Measurements from ENCODE around the gene THAP9.

THAP9 gene

GRCh38 chr4:82919386-82919785, 18.9 kb downstream of the THAP9 start:
- no peak overlapping the region for H3K4me3 ChIP-seq (ENCODE audit: low read length)
- DNase-seq (ENCODE audit: low read depth) = no peak
- no peaks in the 10 kb centered on the region for H3K27me3 ChIP-seq (replicated peaks; ENCODE audit: control insufficient read depth, insufficient read depth, low read length)

GRCh38 chr4:82921795-82922194, 21.3 kb downstream of the THAP9 start:
- H3K9ac ChIP-seq (ENCODE audit: low read length) = no peak overlapping the region
- no peak overlapping the region for H3K4me3 ChIP-seq (ENCODE audit: low read length)
- no peak for DNase-seq (ENCODE audit: low read depth)
- peaks cover 9% of the 10 kb centered on the region for H3K36me3 ChIP-seq (ENCODE audit: control insufficient read depth, insufficient read depth, low read length, severe bottlenecking)
- no peaks in the 10 kb centered on the region for H3K9me3 ChIP-seq (ENCODE audit: control insufficient read depth, low read length)
- H3K4me1 ChIP-seq (ENCODE audit: control insufficient read depth, insufficient read depth, low read length) = peaks cover 9% of the 10 kb centered on the region
- H3K27me3 ChIP-seq (replicated peaks; ENCODE audit: control insufficient read depth, insufficient read depth, low read length) = no peaks in the 10 kb centered on the region

More at GRCh38 chr4:82919386-82919785, 18.9 kb downstream of the THAP9 start:
- Histone ChIP-seq H3K4me1 (ENCODE audit: control insufficient read depth, insufficient read depth, low read length) (peaks cover 9% of the 10 kb centered on the region), H3K9ac (ENCODE audit: low read length) (no peak overlapping the region), H3K36me3 (ENCODE audit: control insufficient read depth, insufficient read depth, low read length, severe bottlenecking) (peaks cover 5% of the 10 kb centered on the region), H3K9me3 (ENCODE audit: control insufficient read depth, low read length) (no peaks in the 10 kb centered on the region)

GRCh38 chr4:82930848-82931755, 30.6 kb downstream of the THAP9 start:
- Histone ChIP-seq H3K36me3 (ENCODE audit: control insufficient read depth, insufficient read depth, low read length, severe bottlenecking) (peaks cover 38% of the 10 kb centered on the region), H3K27me3 (replicated peaks; ENCODE audit: control insufficient read depth, insufficient read depth, low read length) (no peaks in the 10 kb centered on the region), H3K9ac (ENCODE audit: low read length) (no peak overlapping the region), H3K9me3 (ENCODE audit: control insufficient read depth, low read length) (no peaks in the 10 kb centered on the region), H3K4me1 (ENCODE audit: control insufficient read depth, insufficient read depth, low read length) (no peaks in the 10 kb centered on the region), H3K4me3 (ENCODE audit: low read length) (no peak overlapping the region)
- no peak for DNase-seq (ENCODE audit: low read depth)

GRCh38 chr4:82934441-82934840, 33.9 kb downstream of the THAP9 start:
- Histone ChIP-seq H3K9ac (ENCODE audit: low read length) (no peak overlapping the region), H3K27me3 (replicated peaks; ENCODE audit: control insufficient read depth, insufficient read depth, low read length) (no peaks in the 10 kb centered on the region), H3K9me3 (ENCODE audit: control insufficient read depth, low read length) (no peaks in the 10 kb centered on the region), H3K4me1 (ENCODE audit: control insufficient read depth, insufficient read depth, low read length) (no peaks in the 10 kb centered on the region), H3K4me3 (ENCODE audit: low read length) (no peak overlapping the region), H3K36me3 (ENCODE audit: control insufficient read depth, insufficient read depth, low read length, severe bottlenecking) (peaks cover 53% of the 10 kb centered on the region)
- no peak for DNase-seq (ENCODE audit: low read depth)

- DNase-seq (ENCODE audit: low read depth) = no peak
- no peak overlapping the region for H3K9ac ChIP-seq (ENCODE audit: low read length)
- H3K9me3 ChIP-seq (ENCODE audit: control insufficient read depth, low read length) = no peaks in the 10 kb centered on the region
- no peaks in the 10 kb centered on the region for H3K4me1 ChIP-seq (ENCODE audit: control insufficient read depth, insufficient read depth, low read length)
- H3K36me3 ChIP-seq (ENCODE audit: control insufficient read depth, insufficient read depth, low read length, severe bottlenecking) = peaks cover 47% of the 10 kb centered on the region
- no peaks in the 10 kb centered on the region for H3K27me3 ChIP-seq (replicated peaks; ENCODE audit: control insufficient read depth, insufficient read depth, low read length)
- H3K4me3 ChIP-seq (ENCODE audit: low read length) = no peak overlapping the region
Observed at GRCh38 chr4:82939414-82939813, 38.9 kb downstream of the THAP9 start.

GRCh38 chr4:82947498-82947897, 47.0 kb downstream of the THAP9 start:
- peaks cover 7% of the 10 kb centered on the region for H3K4me1 ChIP-seq (ENCODE audit: control insufficient read depth, insufficient read depth, low read length)
- peaks cover under 1% of the 10 kb centered on the region for H3K36me3 ChIP-seq (ENCODE audit: control insufficient read depth, insufficient read depth, low read length, severe bottlenecking)
- no peaks in the 10 kb centered on the region for H3K9me3 ChIP-seq (ENCODE audit: control insufficient read depth, low read length)
- no peak for DNase-seq (ENCODE audit: low read depth)
- no peak overlapping the region for H3K9ac ChIP-seq (ENCODE audit: low read length)
- H3K27me3 ChIP-seq (replicated peaks; ENCODE audit: control insufficient read depth, insufficient read depth, low read length) = no peaks in the 10 kb centered on the region
- H3K4me3 ChIP-seq (ENCODE audit: low read length) = no peak overlapping the region

GRCh38 chr4:82948647-82949204, 48.2 kb downstream of the THAP9 start:
- H3K4me3 ChIP-seq (ENCODE audit: low read length) = no peak overlapping the region
- no peak overlapping the region for H3K9ac ChIP-seq (ENCODE audit: low read length)
- peaks cover 7% of the 10 kb centered on the region for H3K4me1 ChIP-seq (ENCODE audit: control insufficient read depth, insufficient read depth, low read length)
- H3K36me3 ChIP-seq (ENCODE audit: control insufficient read depth, insufficient read depth, low read length, severe bottlenecking) = no peaks in the 10 kb centered on the region
- no peaks in the 10 kb centered on the region for H3K27me3 ChIP-seq (replicated peaks; ENCODE audit: control insufficient read depth, insufficient read depth, low read length)
- DNase-seq (ENCODE audit: low read depth) = peak; percentile 11
- no peaks in the 10 kb centered on the region for H3K9me3 ChIP-seq (ENCODE audit: control insufficient read depth, low read length)

- no peaks in the 10 kb centered on the region for H3K27me3 ChIP-seq (replicated peaks; ENCODE audit: control insufficient read depth, insufficient read depth, low read length)
- no peak overlapping the region for H3K4me3 ChIP-seq (ENCODE audit: low read length)
- no peaks in the 10 kb centered on the region for H3K36me3 ChIP-seq (ENCODE audit: control insufficient read depth, insufficient read depth, low read length, severe bottlenecking)
- H3K9ac ChIP-seq (ENCODE audit: low read length) = no peak overlapping the region
- H3K9me3 ChIP-seq (ENCODE audit: control insufficient read depth, low read length) = no peaks in the 10 kb centered on the region
- no peak for DNase-seq (ENCODE audit: low read depth)
- peaks cover 7% of the 10 kb centered on the region for H3K4me1 ChIP-seq (ENCODE audit: control insufficient read depth, insufficient read depth, low read length)
Observed at GRCh38 chr4:82951196-82951595, 50.7 kb downstream of the THAP9 start.

GRCh38 chr4:82954212-82954611, 53.7 kb downstream of the THAP9 start:
- Histone ChIP-seq H3K9me3 (ENCODE audit: control insufficient read depth, low read length) (no peaks in the 10 kb centered on the region), H3K9ac (ENCODE audit: low read length) (no peak overlapping the region), H3K4me1 (ENCODE audit: control insufficient read depth, insufficient read depth, low read length) (no peaks in the 10 kb centered on the region), H3K27me3 (replicated peaks; ENCODE audit: control insufficient read depth, insufficient read depth, low read length) (no peaks in the 10 kb centered on the region), H3K36me3 (ENCODE audit: control insufficient read depth, insufficient read depth, low read length, severe bottlenecking) (no peaks in the 10 kb centered on the region), H3K4me3 (ENCODE audit: low read length) (no peak overlapping the region)
- DNase-seq (ENCODE audit: low read depth) = no peak

- Histone ChIP-seq H3K27me3 (replicated peaks; ENCODE audit: control insufficient read depth, insufficient read depth, low read length) (no peaks in the 10 kb centered on the region), H3K9me3 (ENCODE audit: control insufficient read depth, low read length) (no peaks in the 10 kb centered on the region), H3K4me1 (ENCODE audit: control insufficient read depth, insufficient read depth, low read length) (no peaks in the 10 kb centered on the region), H3K36me3 (ENCODE audit: control insufficient read depth, insufficient read depth, low read length, severe bottlenecking) (peaks cover 17% of the 10 kb centered on the region), H3K4me3 (ENCODE audit: low read length) (no peak overlapping the region), H3K9ac (ENCODE audit: low read length) (no peak overlapping the region)
- no peak for DNase-seq (ENCODE audit: low read depth)
Observed at GRCh38 chr4:82957045-82957444, 56.5 kb downstream of the THAP9 start.

- H3K4me3 ChIP-seq (ENCODE audit: low read length) = no peak overlapping the region
- no peaks in the 10 kb centered on the region for H3K9me3 ChIP-seq (ENCODE audit: control insufficient read depth, low read length)
- H3K36me3 ChIP-seq (ENCODE audit: control insufficient read depth, insufficient read depth, low read length, severe bottlenecking) = peaks cover 48% of the 10 kb centered on the region
- no peaks in the 10 kb centered on the region for H3K4me1 ChIP-seq (ENCODE audit: control insufficient read depth, insufficient read depth, low read length)
- H3K9ac ChIP-seq (ENCODE audit: low read length) = no peak overlapping the region
- no peak for DNase-seq (ENCODE audit: low read depth)
- H3K27me3 ChIP-seq (replicated peaks; ENCODE audit: control insufficient read depth, insufficient read depth, low read length) = no peaks in the 10 kb centered on the region
Observed at GRCh38 chr4:82965763-82966162, 65.2 kb downstream of the THAP9 start.

All from adipocyte (in vitro differentiated cells).